K562 (cell line): ENCODE data around the gene NTN3. TPM values are rescaled to one million over a fixed set of nuclear protein-coding genes. Genes with fewer than 3 reads are reported as not detected.
A peak's percentile ranks its signal among the peaks of the same experiment; 100 is the strongest.

Experiments
- ARID3B ChIP-seq: fragments of 250-450 bp; sonication (Bioruptor Pico); IDR thresholded peaks from 2 replicates; pipeline ENCODE4 v1.4.0; 2020; ENCODE audit warnings: borderline replicate concordance
- CBX2 ChIP-seq: fragments of 200-600 bp; sonication (generic); IDR thresholded peaks from one replicate; pipeline ENCODE4 v1.6.1; 2012; ENCODE audit warnings: mild to moderate bottlenecking, low read length, inconsistent platforms; ENCODE audit not compliant: insufficient read depth, poor library complexity, severe bottlenecking
- CBX5 ChIP-seq: IDR thresholded peaks from 2 replicates; pipeline ENCODE4 v1.6.1; 2014; ENCODE audit warnings: low read depth, borderline replicate concordance
- CREM ChIP-seq: IDR thresholded peaks from 2 replicates; pipeline ENCODE4 v1.6.1; 2014; ENCODE audit warnings: antibody characterized with exemption, low read depth
- CXXC5 ChIP-seq: fragments of 250-450 bp; sonication (Bioruptor Pico); IDR thresholded peaks from 2 replicates; pipeline ENCODE4 v1.8.0; 2022; ENCODE audit warnings: inconsistent platforms, mild to moderate bottlenecking, moderate library complexity
- EGR1 ChIP-seq: fragments of 450-650 bp; conservative IDR thresholded peaks from 2 replicates; pipeline ENCODE4 v1.6.1; 2017; ENCODE audit warnings: mild to moderate bottlenecking
- EP300 ChIP-seq: IDR thresholded peaks from 2 replicates; pipeline ENCODE4 v1.6.1; 2012; ENCODE audit warnings: low read length, improper control_type of control experiment
- FOXJ2 ChIP-seq: fragments of 200-800 bp; sonication (Bioruptor generic); IDR thresholded peaks from 2 replicates; pipeline ENCODE4 v1.6.1; 2016; ENCODE audit warnings: missing genetic modification characterization, missing compliant biosample characterization
- FOXM1 ChIP-seq, 2 experiments: fragments of 450-650 bp in 1 of 2; sonication (generic) in 1 of 2; formaldehyde crosslinking in 1 of 2; IDR thresholded peaks; 2 replicates each; pipeline versions ENCODE4 v1.6.1 to v1.9.0; 2017 to 2022; ENCODE audit warnings: low read depth in 2 of 2, mild to moderate bottlenecking in 2 of 2, missing genetic modification reagents in 1 of 2, moderate library complexity in 1 of 2
- HMGN3 ChIP-seq: IDR thresholded peaks from 2 replicates; pipeline ENCODE4 v1.6.1; 2011; ENCODE audit warnings: borderline replicate concordance, low read depth, mild to moderate bottlenecking, mixed read lengths, low read length; ENCODE audit not compliant: insufficient read length; ENCODE audit errors: extremely low read depth
- HNRNPL ChIP-seq: fragments of 200-400 bp; formaldehyde crosslinking; IDR thresholded peaks from 2 replicates; pipeline ENCODE4 v1.6.1; 2017; ENCODE audit warnings: low read depth, mild to moderate bottlenecking, low read length
- NCOA4 ChIP-seq: fragments of 450-650 bp; IDR thresholded peaks from 2 replicates; pipeline ENCODE4 v1.6.1; 2018; ENCODE audit warnings: mild to moderate bottlenecking; ENCODE audit not compliant: partially characterized antibody
- NR4A1 ChIP-seq, 2 experiments: fragments of 250-450 bp in 1 of 2; fragments of 450-650 bp in 1 of 2; sonication (Bioruptor Pico) in 1 of 2; IDR thresholded peaks; 2 replicates each; pipeline versions ENCODE4 v1.4.0 to v1.6.1; 2016 to 2020; ENCODE audit warnings: mild to moderate bottlenecking in 2 of 2, missing compliant biosample characterization in 1 of 2, missing genetic modification characterization in 1 of 2, moderate library complexity in 1 of 2
- SMARCB1 ChIP-seq: IDR thresholded peaks from 2 replicates; pipeline ENCODE4 v1.6.1; 2011; ENCODE audit warnings: improper control_type of control experiment, low read depth; ENCODE audit not compliant: insufficient read length
- SREBF2 ChIP-seq: sonication (generic); formaldehyde crosslinking; IDR thresholded peaks from 2 replicates; pipeline ENCODE4 v1.4.0; 2020; ENCODE audit warnings: mild to moderate bottlenecking, missing genetic modification reagents
- ZBTB49 ChIP-seq: sonication (generic); formaldehyde crosslinking; IDR thresholded peaks from 2 replicates; pipeline ENCODE4 v1.8.0; 2022; ENCODE audit warnings: missing genetic modification reagents, mild to moderate bottlenecking, borderline replicate concordance
- ZFP1 ChIP-seq: fragments of 450-650 bp; formaldehyde crosslinking; IDR thresholded peaks from 2 replicates; pipeline ENCODE4 v1.4.0; 2020; ENCODE audit warnings: mild to moderate bottlenecking, mixed read lengths
- ZFP36 ChIP-seq: fragments of 150-350 bp; IDR thresholded peaks from 2 replicates; pipeline ENCODE4 v1.6.1; 2018; ENCODE audit warnings: low read length, low read depth; ENCODE audit not compliant: partially characterized antibody
- ZKSCAN3 ChIP-seq: fragments of 250-450 bp; sonication (Bioruptor Pico); IDR thresholded peaks from 2 replicates; pipeline ENCODE4 v1.4.0; 2020
- ZNF384 ChIP-seq: IDR thresholded peaks from 2 replicates; pipeline ENCODE4 v1.6.1; 2012; ENCODE audit warnings: low read depth, low read length, improper control_type of control experiment
- ZNF57 ChIP-seq: fragments of 450-650 bp; formaldehyde crosslinking; IDR thresholded peaks from 2 replicates; pipeline ENCODE4 v1.4.0; 2020; ENCODE audit warnings: mild to moderate bottlenecking, moderate library complexity
- polyA plus RNA-seq, 8 experiments: library from polyadenylated mRNA; depleted of rRNA in 4 of 8; stranded (reverse) in 5 of 8; unstranded in 3 of 8; fragments of >200 nt; fragmentation: Nextera tagmentation in 2 of 8; fragmentation: Illumina TruSeq in 1 of 8; extraction: Ambion mirVana in 2 of 8; extraction: Trizol in 1 of 8; gene quantifications; 2 replicates each; pipeline versions ENCODE4 v1.2.1 to v1.2.3, GENCODE V29; 2011 to 2014; ENCODE audit warnings: inconsistent platforms in 1 of 8, missing spikeins in 1 of 8
- total RNA-seq, 7 experiments: library from RNA; depleted of rRNA in 6 of 7; stranded (reverse); fragments of >200 nt in 6 of 7; fragmentation: Illumina TruSeq in 2 of 7; extraction: Trizol in 2 of 7; gene quantifications; 2 replicates each; pipeline versions ENCODE4 v1.2.1 to v1.2.3, GENCODE V29; 2011 to 2021; ENCODE audit warnings: low replicate concordance in 1 of 7
- TF ChIP-seq, protein P1 (sequence below): fragments of 250-450 bp; sonication (Bioruptor Pico); IDR thresholded peaks from 2 replicates; pipeline ENCODE4 v1.5.0; 2021; ENCODE audit warnings: mild to moderate bottlenecking, borderline replicate concordance

The NTN3 gene
- total and polyA plus RNA-seq, 9 of the 15 experiments (the other 6 are each of a cell fraction or from before 2014, with no cell fraction given): not detected

GRCh38 chr16:2474877-2475412, 3.8 kb downstream of the NTN3 start, which contains the start of gene TBC1D24 (continued):
- TF ChIP-seq ARID3B (CRISPR knock-in tag) (no peak), EGR1 (no peak), ZBTB49 (CRISPR knock-in tag) (no peak), EP300 (no peak), ZNF384 (no peak), ZNF57 (CRISPR knock-in tag) (no peak), FOXJ2 (no peak), ZFP1 (CRISPR knock-in tag) (no peak), ZKSCAN3 (no peak), HNRNPL (peak; percentile 63; the same call in 1 of the 2 replicates), HMGN3 (peak; percentile 72), CXXC5 (peak; percentile 24; the same call in 1 of the 2 replicates), NCOA4 (no peak), CREM (0 out of 2 replicates have a peak, but pooled peaks have one; percentile 16), ZFP36 (no peak), FOXM1 (IDR thresholded peaks at IDR 0.05; ENCODE audit: low read depth) (no peak), FOXM1 (CRISPR knock-in tag; IDR thresholded peaks at IDR 0.05; ENCODE audit: low read depth) (0 out of 2 replicates have a peak, but pooled peaks have one; percentile 22), CBX2 (no peak), CBX5 (no peak), SMARCB1 (no peak), NR4A1 (CRISPR knock-in tag; IDR thresholded peaks at IDR 0.05) (no peak), NR4A1 (tag; IDR thresholded peaks at IDR 0.05) (no peak), SREBF2 (CRISPR knock-in tag) (no peak)
- TF ChIP-seq, protein P1, sequence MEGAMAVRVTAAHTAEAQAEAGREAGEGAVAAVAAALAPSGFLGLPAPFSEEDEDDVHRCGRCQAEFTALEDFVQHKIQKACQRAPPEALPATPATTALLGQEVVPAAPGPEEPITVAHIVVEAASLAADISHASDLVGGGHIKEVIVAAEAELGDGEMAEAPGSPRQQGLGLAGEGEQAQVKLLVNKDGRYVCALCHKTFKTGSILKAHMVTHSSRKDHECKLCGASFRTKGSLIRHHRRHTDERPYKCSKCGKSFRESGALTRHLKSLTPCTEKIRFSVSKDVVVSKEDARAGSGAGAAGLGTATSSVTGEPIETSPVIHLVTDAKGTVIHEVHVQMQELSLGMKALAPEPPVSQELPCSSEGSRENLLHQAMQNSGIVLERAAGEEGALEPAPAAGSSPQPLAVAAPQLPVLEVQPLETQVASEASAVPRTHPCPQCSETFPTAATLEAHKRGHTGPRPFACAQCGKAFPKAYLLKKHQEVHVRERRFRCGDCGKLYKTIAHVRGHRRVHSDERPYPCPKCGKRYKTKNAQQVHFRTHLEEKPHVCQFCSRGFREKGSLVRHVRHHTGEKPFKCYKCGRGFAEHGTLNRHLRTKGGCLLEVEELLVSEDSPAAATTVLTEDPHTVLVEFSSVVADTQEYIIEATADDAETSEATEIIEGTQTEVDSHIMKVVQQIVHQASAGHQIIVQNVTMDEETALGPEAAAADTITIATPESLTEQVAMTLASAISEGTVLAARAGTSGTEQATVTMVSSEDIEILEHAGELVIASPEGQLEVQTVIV (CRISPR knock-in tag): no peak
